GM21825 (cell line): ENCODE data around the gene CAMSAP3.
"Not testable (repeated sequence)": the region's sequence is repeated elsewhere in the genome, so short reads cannot be mapped to it uniquely, and the experiment has no call there.

ENCODE experiments used
- ATAC-seq: cut with Tn5 transposase; IDR thresholded peaks from one replicate; pipeline ENCODE4 v1.9.1; 2021; ENCODE audit warnings: mild to moderate bottlenecking, moderate library complexity; ENCODE audit not compliant: unreplicated experiment

CAMSAP3 gene

GRCh38 chr19:7570761-7571160 lies 24.9 kb upstream of the CAMSAP3 start:
- no peak for ATAC-seq

- no peak for ATAC-seq
These were observed 20.1 kb upstream of the CAMSAP3 start for GRCh38 chr19:7575434-7576040.

GRCh38 chr19:7577422-7577821 lies 18.2 kb upstream of the CAMSAP3 start:
- ATAC-seq = not testable (repeated sequence)

GRCh38 chr19:7578127-7578526 lies 17.5 kb upstream of the CAMSAP3 start:
- ATAC-seq = no peak

GRCh38 chr19:7579182-7579581 lies 16.5 kb upstream of the CAMSAP3 start:
- ATAC-seq = no peak

GRCh38 chr19:7582446-7582845 lies 13.2 kb upstream of the CAMSAP3 start:
- no peak for ATAC-seq

GRCh38 chr19:7589822-7590221 lies 5.8 kb upstream of the CAMSAP3 start:
- no peak for ATAC-seq

- ATAC-seq = no peak
These were observed 5.4 kb upstream of the CAMSAP3 start for GRCh38 chr19:7590256-7590655.

GRCh38 chr19:7596211-7596937 lies 711 bp downstream of the CAMSAP3 start:
- no peak for ATAC-seq

- ATAC-seq = no peak
These were observed 2.0 kb downstream of the CAMSAP3 start for GRCh38 chr19:7597689-7598088.

- ATAC-seq = no peak
These were observed 2.5 kb downstream of the CAMSAP3 start for GRCh38 chr19:7598180-7598579.

GRCh38 chr19:7600721-7601120 lies 5.1 kb downstream of the CAMSAP3 start:
- ATAC-seq = no peak

GRCh38 chr19:7602240-7602934 lies 6.7 kb downstream of the CAMSAP3 start:
- ATAC-seq = no peak

GRCh38 chr19:7602935-7603497 lies 7.4 kb downstream of the CAMSAP3 start:
- no peak for ATAC-seq

GRCh38 chr19:7603919-7604318 lies 8.3 kb downstream of the CAMSAP3 start:
- ATAC-seq = no peak

- no peak for ATAC-seq
These were observed 10.0 kb downstream of the CAMSAP3 start for GRCh38 chr19:7605490-7606222.

GRCh38 chr19:7606289-7606688 lies 10.6 kb downstream of the CAMSAP3 start:
- ATAC-seq = no peak

- ATAC-seq = no peak
These were observed 11.7 kb downstream of the CAMSAP3 start for GRCh38 chr19:7607212-7607873.

- ATAC-seq = no peak
These were observed 12.4 kb downstream of the CAMSAP3 start for GRCh38 chr19:7607874-7608560.
